ENCODE measurements around the gene KIN.

GRCh38 chr10:7787857-7788638, at the start of gene KIN, which contains the start of gene ATP5F1C:
- TF ChIP-seq CTCF (IDR thresholded peaks at IDR 0.05) (no peak), POLR2A (IDR thresholded peaks at IDR 0.05) (peak; percentile 82 to 95)
